ENCODE measurements around the gene CLIP1.

- no peak for TF ChIP-seq POLR2A (IDR thresholded peaks at IDR 0.05; ENCODE audit: extremely low read depth, insufficient read length)
- TF ChIP-seq CTCF (IDR thresholded peaks at IDR 0.05; ENCODE audit: low read depth, low read length) = no peak
- TF ChIP-seq, protein P1, sequence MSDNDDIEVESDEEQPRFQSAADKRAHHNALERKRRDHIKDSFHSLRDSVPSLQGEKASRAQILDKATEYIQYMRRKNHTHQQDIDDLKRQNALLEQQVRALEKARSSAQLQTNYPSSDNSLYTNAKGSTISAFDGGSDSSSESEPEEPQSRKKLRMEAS (IDR thresholded peaks at IDR 0.05; ENCODE audit: low read depth, low read length) = no peak
- no peak for TF ChIP-seq MYC (IDR thresholded peaks at IDR 0.05; ENCODE audit: low read depth, low read length)
Observed at GRCh38 chr12:122411537-122411936, 10.9 kb downstream of the CLIP1 start.
